Measurements from ENCODE around the gene TARM1. TPM values are rescaled to one million over a fixed set of nuclear protein-coding genes. Genes with fewer than 3 reads are reported as not detected.
"Not testable (repeated sequence)": the region's sequence is repeated elsewhere in the genome, so short reads cannot be mapped to it uniquely, and the experiment has no call there.

TARM1 gene
- total RNA-seq, 1 donor from 2014 or later = not detected

DNA sequence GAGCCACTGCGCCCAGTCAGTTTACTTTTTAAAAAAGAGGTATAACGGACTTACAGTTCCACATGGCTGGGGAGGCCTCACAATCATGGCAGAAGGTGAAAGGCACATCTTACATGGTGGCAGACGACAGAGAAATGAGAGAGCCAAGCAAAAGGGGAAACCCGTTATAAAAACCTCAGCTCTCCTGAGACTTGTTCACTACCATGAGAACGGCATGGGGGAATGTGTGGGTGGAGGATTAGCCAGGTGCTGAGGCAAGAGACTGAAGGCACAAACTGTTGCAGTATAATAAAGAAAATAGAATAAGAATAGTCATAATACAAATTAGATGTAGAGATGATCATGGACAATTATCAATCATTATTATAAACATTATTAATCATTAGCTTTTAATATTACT, 44.6 kb downstream of the TARM1 start:
- FAIRE-seq; DNase-seq (ENCODE audit: low spot score in 2 of 2): not testable (repeated sequence)

DNA sequence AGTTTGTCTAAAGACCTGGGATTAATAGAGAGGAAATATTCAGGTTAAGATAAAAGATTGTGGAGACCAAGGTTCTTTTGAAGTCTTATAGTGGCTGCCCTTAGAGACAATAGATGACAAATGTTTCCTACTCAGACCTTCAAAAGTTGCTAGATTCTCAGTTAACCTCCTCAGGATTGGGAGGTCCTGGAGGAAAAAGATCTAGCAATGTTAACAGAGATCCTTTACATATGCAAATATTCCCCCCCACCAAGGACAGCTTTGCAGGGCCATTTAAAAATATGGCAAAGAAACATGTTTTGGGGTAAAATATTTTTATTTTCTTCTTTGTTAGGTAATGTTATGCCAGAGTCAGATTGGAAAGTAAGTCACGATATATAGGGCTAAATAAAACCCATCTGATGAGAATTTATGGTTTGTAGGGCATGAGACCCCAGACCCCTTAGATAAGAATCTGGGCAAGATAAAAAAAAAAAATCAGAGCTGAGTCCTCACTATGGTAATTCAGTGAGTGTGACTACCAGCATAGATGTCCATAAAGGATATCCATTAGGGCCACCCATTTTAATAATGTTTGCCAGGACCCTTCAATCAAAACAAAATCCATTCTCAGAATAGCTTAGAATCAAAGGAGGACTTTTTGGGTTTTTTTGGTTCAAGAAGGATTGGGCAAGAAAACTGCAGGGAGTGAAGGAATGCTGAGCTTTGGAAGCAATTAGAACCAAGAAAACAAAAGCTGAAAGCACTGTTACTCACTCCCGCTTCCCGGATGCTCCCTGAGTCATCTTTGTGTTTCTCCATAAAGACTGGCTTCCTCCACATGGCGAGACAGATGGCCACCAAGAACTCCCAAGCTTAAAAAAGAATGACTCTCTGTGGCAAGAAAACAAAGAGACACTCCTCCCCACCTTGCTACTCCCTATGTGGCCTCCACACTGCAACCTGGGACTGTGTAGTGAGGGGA, 45.7 kb downstream of the TARM1 start:
- DNase-seq (ENCODE audit: low spot score in 2 of 2) = peak in 1 of 2 donors; percentile 35
- no peak for FAIRE-seq

DNA sequence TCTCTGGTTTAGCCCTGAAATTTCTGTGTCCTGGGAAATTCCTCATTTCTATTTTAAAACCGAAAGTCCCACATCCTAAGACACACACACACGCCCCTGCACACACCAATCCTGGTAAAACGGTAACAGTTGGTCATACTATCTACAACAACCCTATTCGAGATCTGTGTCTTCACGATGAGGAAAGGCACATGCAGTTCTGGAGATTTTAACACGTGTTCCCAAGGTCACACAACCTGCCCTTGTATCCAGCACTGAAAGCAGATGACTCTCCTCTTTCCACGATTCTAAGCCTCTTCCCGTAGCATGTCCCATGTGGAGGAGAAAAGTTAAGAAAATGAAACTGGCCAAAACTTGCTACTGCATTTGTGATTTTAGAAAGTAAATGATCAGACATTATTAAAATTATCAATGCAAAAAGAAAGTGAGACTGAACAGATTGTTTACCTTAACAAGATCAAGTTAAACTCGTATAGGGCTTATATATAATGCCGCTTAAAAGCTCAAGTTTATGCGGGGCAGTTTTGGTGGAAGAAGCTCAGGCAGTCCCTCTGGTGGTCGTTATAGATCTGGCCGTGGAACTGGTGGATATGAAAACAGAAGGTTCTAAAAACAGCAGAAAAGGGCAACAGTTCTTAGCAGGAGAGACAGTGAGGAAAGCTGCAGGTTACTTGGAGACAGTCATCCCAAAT, 50.1 kb downstream of the TARM1 start:
- FAIRE-seq (no peak), DNase-seq (ENCODE audit: low spot score in 2 of 2) (no peak)

DNA sequence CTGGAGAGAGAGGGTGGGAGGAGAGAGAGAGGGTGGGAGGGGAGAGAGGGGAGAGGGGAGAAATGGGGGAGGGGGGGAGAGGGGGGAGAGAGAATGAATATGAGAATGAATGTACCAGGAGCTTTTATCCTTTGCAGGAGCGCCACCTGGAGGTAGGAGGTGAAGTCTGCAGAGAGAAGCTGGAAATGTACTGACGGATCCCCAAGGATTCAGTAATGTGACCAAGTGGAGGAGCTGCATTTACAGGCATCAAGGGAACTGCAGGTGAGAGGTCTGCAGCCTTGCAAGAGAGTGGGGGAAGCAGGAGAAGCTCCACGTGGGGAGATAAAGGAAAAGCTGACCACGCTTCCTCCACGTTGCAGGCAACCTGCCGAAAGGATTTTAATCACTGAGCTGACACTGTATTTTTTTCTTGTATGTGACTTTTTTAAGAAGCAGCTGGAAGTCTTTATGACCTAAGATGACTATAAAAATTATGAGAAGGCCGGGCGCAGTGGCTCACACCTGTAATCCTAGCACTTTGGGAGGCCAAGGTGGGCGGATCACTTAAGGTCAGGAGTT, 51.2 kb downstream of the TARM1 start:
- FAIRE-seq (no peak), DNase-seq (ENCODE audit: low spot score in 2 of 2) (peak in 1 of 2 donors; percentile 47)

DNA sequence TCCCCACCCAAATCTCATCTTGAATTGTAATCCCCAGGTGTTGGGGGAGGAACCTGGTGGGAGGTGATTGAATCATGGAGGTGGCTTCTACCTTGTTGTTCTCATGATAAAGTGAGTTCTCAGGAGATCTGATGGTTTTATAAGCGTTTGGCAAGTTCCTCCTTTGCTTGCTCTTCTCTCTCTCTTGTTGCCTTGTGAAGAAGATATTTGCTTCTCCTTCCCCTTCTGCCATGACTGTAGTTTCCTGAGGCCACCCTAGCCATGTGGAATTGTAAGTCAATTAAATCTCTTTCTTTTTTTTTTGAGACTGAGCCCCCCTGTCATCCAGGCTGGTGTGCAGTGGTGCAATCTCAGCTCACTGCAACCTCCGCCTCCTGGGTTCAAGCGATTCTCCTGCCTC, 51.9 kb downstream of the TARM1 start:
- FAIRE-seq = no peak
- no peak for DNase-seq (ENCODE audit: low spot score in 2 of 2)

GRCh38 chr19:54026656-54027055, 54.5 kb downstream of the TARM1 start:
- FAIRE-seq (no peak), DNase-seq (ENCODE audit: low spot score in 2 of 2) (no peak)

DNA sequence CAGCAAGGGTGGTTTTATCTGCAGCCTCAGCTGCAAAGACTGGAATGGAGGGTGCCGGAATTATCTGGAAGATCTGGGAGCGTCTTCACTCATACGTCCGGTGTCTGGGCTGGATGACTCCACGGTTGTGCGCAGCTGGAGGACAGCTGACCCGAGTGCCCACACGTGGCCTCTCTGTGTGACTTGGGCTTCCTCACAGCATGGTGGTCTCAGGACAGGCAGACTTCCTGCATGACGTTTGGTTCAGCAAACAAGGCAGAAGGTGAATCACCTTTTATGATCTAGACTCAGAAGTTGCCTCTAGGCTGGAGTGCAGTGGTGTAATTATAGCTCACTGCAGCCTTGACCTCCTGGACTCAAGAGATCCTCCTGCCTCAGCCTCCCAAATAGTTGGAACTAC, 56.5 kb downstream of the TARM1 start:
- DNase-seq (ENCODE audit: low spot score in 2 of 2) (no peak), FAIRE-seq (no peak)

GRCh38 chr19:54023191-54023590, 58.0 kb downstream of the TARM1 start:
- no peak for DNase-seq (ENCODE audit: low spot score in 2 of 2)
- no peak for FAIRE-seq

DNA sequence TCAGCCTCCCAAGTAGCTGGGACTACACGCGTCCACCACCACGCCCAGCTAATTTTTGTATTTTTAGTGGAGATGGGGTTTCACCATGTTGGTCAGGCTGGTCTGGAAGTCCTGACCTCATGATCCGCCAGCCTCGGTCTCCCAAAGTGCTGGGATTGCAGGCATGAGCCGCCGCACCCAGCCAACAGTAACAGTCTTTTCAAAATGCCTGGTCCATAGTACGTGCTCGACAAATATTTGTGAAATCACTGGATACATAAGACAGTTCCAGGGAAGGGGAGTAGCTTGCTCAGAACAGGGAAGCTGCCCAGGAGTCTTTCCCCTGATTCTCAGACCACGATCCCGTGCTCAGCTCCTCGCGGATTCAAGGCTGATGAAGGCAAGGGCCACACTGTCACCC, 59.2 kb downstream of the TARM1 start:
- FAIRE-seq (no peak), DNase-seq (ENCODE audit: low spot score in 2 of 2) (no peak)

GRCh38 chr19:54021363-54021762, 59.8 kb downstream of the TARM1 start:
- FAIRE-seq = no peak

More at GRCh38 chr19:54021363-54021762, 59.8 kb downstream of the TARM1 start:
- no peak for DNase-seq (ENCODE audit: low spot score in 2 of 2)

Small RNAs within 50 kb of the gene (small RNA-seq; reads per million reads assigned to genes)
- gene AC012314.20 = not detected

Other genes starting within 250 kb of the TARM1 start
- 2.4 TPM for gene MYADM, start 213.5 kb downstream of the TARM1 start, total RNA-seq
- gene PRKCG, start 199.2 kb downstream of the TARM1 start, total RNA-seq = 1.2 TPM
- 4.9 TPM for gene CACNG7, start 172.1 kb downstream of the TARM1 start, total RNA-seq
- gene CACNG8, start 118.4 kb downstream of the TARM1 start, total RNA-seq = 4.1 TPM
- gene CACNG6, start 89.7 kb downstream of the TARM1 start, total RNA-seq = under 0.01 TPM
- gene VSTM1, start 17.5 kb downstream of the TARM1 start, total RNA-seq = not detected
- gene OSCAR, start 19.4 kb upstream of the TARM1 start, total RNA-seq = not detected
- gene NDUFA3, start 21.5 kb upstream of the TARM1 start, total RNA-seq = 9.4 TPM
- gene TFPT, start 34.3 kb upstream of the TARM1 start, total RNA-seq = 6.5 TPM
- gene PRPF31, start 34.4 kb upstream of the TARM1 start, total RNA-seq = 25.3 TPM
- gene CNOT3, start 56.4 kb upstream of the TARM1 start, total RNA-seq = 3.7 TPM
- 7.3 TPM for gene LENG1, start 78.4 kb upstream of the TARM1 start, total RNA-seq
- not detected for gene TMC4, start 91.8 kb upstream of the TARM1 start, total RNA-seq
- 18.3 TPM for gene MBOAT7, start 108.2 kb upstream of the TARM1 start, total RNA-seq
- gene TSEN34, start 109.9 kb upstream of the TARM1 start, total RNA-seq = 33.4 TPM
- gene RPS9, start 119.5 kb upstream of the TARM1 start, total RNA-seq = 2,066 TPM
- not detected for gene LILRB3, start 141.6 kb upstream of the TARM1 start, total RNA-seq
- under 0.01 TPM for gene LILRA6, start 161.4 kb upstream of the TARM1 start, total RNA-seq
- gene LILRB5, start 175.9 kb upstream of the TARM1 start, total RNA-seq = under 0.01 TPM
- not detected for gene LILRB2, start 199.7 kb upstream of the TARM1 start, total RNA-seq
- 0.82 TPM for gene LILRA5, start 231.8 kb upstream of the TARM1 start, total RNA-seq

Measured in frontal cortex (tissue), 4 donors.